Cerebellar cortex (tissue), 1 donor: Measurements from ENCODE around the gene CRTAC1.
"Not testable (repeated sequence)": the region's sequence is repeated elsewhere in the genome, so short reads cannot be mapped to it uniquely, and the experiment has no call there.

Experiments
- DNase-seq: peaks from one replicate; pipeline ENCODE4 v3.0.0-alpha.2; 2015; ENCODE audit warnings: low spot score

Gene CRTAC1

GRCh38 chr10:97842656-97843280, 187.7 kb downstream of the CRTAC1 start:
- no peak for DNase-seq

GRCh38 chr10:97842114-97842513, 188.3 kb downstream of the CRTAC1 start:
- DNase-seq: not testable (repeated sequence)

GRCh38 chr10:97841166-97841565, 189.3 kb downstream of the CRTAC1 start:
- not testable (repeated sequence) for DNase-seq

- DNase-seq: no peak
These were observed 192.3 kb downstream of the CRTAC1 start for GRCh38 chr10:97838091-97838490.

GRCh38 chr10:97836446-97836845, 194.0 kb downstream of the CRTAC1 start:
- no peak for DNase-seq

GRCh38 chr10:97831259-97831658, 199.2 kb downstream of the CRTAC1 start:
- DNase-seq: no peak

- peak; percentile 87 for DNase-seq
These were observed 200.4 kb downstream of the CRTAC1 start for GRCh38 chr10:97830064-97830463.

- peak; percentile 44 for DNase-seq
These were observed 201.7 kb downstream of the CRTAC1 start for GRCh38 chr10:97828721-97829120.

GRCh38 chr10:97827702-97828291, 202.6 kb downstream of the CRTAC1 start:
- peak; percentile 50 for DNase-seq

- DNase-seq: no peak
These were observed 203.5 kb downstream of the CRTAC1 start for GRCh38 chr10:97826892-97827291.

GRCh38 chr10:97825020-97825760, 205.2 kb downstream of the CRTAC1 start:
- DNase-seq: no peak

- peak; percentile 92 for DNase-seq
These were observed 206.7 kb downstream of the CRTAC1 start for GRCh38 chr10:97823734-97824133.

- DNase-seq: peak; percentile 48
These were observed 208.1 kb downstream of the CRTAC1 start for GRCh38 chr10:97822261-97822687.

GRCh38 chr10:97821308-97822038, 208.9 kb downstream of the CRTAC1 start:
- peak; percentile 81 for DNase-seq

GRCh38 chr10:97820096-97820704, 210.2 kb downstream of the CRTAC1 start:
- DNase-seq: no peak

- DNase-seq: no peak
These were observed 211.8 kb downstream of the CRTAC1 start for GRCh38 chr10:97818572-97818971.

- no peak for DNase-seq
These were observed 213.8 kb downstream of the CRTAC1 start for GRCh38 chr10:97816609-97817008.
